ENCODE data around the gene ACVRL1.

Gene ACVRL1

DNA sequence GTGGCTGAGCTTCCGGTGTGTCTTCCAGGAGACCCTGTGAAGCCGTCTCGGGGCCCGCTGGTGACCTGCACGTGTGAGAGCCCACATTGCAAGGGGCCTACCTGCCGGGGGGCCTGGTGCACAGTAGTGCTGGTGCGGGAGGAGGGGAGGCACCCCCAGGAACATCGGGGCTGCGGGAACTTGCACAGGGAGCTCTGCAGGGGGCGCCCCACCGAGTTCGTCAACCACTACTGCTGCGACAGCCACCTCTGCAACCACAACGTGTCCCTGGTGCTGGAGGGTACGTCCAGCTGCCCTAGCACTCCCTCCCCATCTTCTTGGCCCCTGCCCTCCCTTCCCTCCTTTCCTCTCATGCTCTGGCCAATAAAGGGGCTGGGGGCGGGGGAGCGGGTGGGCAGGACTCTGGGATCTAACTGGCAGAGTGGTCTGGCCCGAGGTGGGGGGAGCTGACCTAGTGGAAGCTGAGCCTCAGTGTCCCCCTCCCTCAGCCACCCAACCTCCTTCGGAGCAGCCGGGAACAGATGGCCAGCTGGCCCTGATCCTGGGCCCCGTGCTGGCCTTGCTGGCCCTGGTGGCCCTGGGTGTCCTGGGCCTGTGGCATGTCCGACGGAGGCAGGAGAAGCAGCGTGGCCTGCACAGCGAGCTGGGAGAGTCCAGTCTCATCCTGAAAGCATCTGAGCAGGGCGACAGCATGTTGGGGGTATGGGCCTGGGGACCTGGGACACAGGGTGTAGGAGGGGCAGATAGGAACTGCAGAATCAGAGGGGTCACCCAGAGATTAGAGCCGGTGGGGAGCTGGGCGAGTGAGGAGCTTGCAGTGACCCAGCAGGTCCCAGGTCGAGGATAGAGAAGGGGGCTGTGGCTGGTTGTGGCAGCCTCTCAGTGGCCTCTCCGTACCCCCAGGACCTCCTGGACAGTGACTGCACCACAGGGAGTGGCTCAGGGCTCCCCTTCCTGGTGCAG is 6.0 kb downstream of the ACVRL1 start:
- Histone ChIP-seq H3K36me3 (ENCODE audit: control insufficient read depth, insufficient read depth, low read length) (no peaks in the 10 kb centered on the region), H3K27me3 (replicated peaks; ENCODE audit: control insufficient read depth, insufficient read depth, low read length) (no peaks in the 10 kb centered on the region; the same call in 1 of the 2 replicates), H3K4me3 (replicated peaks; ENCODE audit: low read depth, low read length) (no peak overlapping the region)
- no peak for DNase-seq (ENCODE audit: extremely low read depth, insufficient read length)
- TF ChIP-seq, protein P1, sequence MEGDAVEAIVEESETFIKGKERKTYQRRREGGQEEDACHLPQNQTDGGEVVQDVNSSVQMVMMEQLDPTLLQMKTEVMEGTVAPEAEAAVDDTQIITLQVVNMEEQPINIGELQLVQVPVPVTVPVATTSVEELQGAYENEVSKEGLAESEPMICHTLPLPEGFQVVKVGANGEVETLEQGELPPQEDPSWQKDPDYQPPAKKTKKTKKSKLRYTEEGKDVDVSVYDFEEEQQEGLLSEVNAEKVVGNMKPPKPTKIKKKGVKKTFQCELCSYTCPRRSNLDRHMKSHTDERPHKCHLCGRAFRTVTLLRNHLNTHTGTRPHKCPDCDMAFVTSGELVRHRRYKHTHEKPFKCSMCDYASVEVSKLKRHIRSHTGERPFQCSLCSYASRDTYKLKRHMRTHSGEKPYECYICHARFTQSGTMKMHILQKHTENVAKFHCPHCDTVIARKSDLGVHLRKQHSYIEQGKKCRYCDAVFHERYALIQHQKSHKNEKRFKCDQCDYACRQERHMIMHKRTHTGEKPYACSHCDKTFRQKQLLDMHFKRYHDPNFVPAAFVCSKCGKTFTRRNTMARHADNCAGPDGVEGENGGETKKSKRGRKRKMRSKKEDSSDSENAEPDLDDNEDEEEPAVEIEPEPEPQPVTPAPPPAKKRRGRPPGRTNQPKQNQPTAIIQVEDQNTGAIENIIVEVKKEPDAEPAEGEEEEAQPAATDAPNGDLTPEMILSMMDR (IDR thresholded peaks at IDR 0.05; ENCODE audit: insufficient read depth, low read length, poor library complexity, severe bottlenecking), result no peak

- Histone ChIP-seq H3K27me3 (replicated peaks; ENCODE audit: control insufficient read depth, insufficient read depth, low read length) (no peaks in the 10 kb centered on the region; the same call in 1 of the 2 replicates), H3K36me3 (ENCODE audit: control insufficient read depth, insufficient read depth, low read length) (no peaks in the 10 kb centered on the region), H3K4me3 (replicated peaks; ENCODE audit: low read depth, low read length) (no peak overlapping the region)
- TF ChIP-seq, protein P1 (IDR thresholded peaks at IDR 0.05; ENCODE audit: insufficient read depth, low read length, poor library complexity, severe bottlenecking), result no peak
- DNase-seq (ENCODE audit: extremely low read depth, insufficient read length), result no peak
Measured at GRCh38 chr12:51914034-51914923, 7.0 kb downstream of the ACVRL1 start.

GRCh38 chr12:51915003-51915625 is 7.8 kb downstream of the ACVRL1 start:
- no peaks in the 10 kb centered on the region; the same call in 1 of the 2 replicates for H3K27me3 ChIP-seq (replicated peaks; ENCODE audit: control insufficient read depth, insufficient read depth, low read length)
- no peaks in the 10 kb centered on the region for H3K36me3 ChIP-seq (ENCODE audit: control insufficient read depth, insufficient read depth, low read length)
- H3K4me3 ChIP-seq (replicated peaks; ENCODE audit: low read depth, low read length), result no peak overlapping the region
- TF ChIP-seq, protein P1 (IDR thresholded peaks at IDR 0.05; ENCODE audit: insufficient read depth, low read length, poor library complexity, severe bottlenecking), result no peak
- no peak for DNase-seq (ENCODE audit: extremely low read depth, insufficient read length)

DNA sequence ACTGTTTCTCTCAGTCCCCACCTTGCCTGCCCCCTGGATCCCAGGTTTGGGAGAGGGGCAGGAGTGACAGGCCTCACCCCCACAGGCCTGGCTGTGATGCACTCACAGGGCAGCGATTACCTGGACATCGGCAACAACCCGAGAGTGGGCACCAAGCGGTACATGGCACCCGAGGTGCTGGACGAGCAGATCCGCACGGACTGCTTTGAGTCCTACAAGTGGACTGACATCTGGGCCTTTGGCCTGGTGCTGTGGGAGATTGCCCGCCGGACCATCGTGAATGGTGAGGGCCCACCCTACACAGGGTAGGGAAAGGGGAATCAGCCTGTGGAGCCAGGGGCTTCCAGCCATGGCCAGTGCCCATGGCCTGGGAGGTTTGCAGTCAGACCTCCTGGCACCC is 8.6 kb downstream of the ACVRL1 start:
- no peak for DNase-seq (ENCODE audit: extremely low read depth, insufficient read length)
- H3K36me3 ChIP-seq (ENCODE audit: control insufficient read depth, insufficient read depth, low read length), result no peaks in the 10 kb centered on the region
- TF ChIP-seq, protein P1 (IDR thresholded peaks at IDR 0.05; ENCODE audit: insufficient read depth, low read length, poor library complexity, severe bottlenecking), result no peak
- H3K27me3 ChIP-seq (replicated peaks; ENCODE audit: control insufficient read depth, insufficient read depth, low read length), result no peaks in the 10 kb centered on the region
- H3K4me3 ChIP-seq (replicated peaks; ENCODE audit: low read depth, low read length), result no peak overlapping the region

DNA sequence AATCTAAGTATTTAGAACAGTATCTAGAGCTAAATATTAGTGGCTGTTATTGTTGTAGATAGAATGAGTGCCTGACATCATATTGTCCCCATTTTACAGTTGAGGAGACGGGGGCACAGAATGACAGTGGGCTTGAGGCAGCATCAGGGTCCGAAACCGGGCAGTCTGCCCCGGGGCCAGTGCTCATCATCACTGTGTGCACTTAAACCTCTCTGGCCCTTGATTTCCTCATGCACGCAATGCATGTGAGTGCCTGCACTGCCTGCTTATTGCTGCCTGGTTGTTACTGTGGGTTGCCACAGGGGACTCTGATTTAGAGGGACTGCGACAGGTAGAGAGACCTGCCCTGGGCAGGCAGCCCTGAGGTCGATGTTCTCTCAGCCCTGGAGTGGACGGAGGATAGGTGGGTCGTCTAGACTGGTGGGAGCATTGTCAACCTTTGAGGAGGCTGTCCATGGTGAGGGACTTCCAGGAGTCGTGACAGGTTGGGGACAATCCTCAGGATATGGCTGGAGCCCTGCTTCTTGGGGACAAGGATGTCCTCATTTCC is 9.8 kb downstream of the ACVRL1 start:
- DNase-seq (ENCODE audit: extremely low read depth, insufficient read length), result no peak
- TF ChIP-seq, protein P1 (IDR thresholded peaks at IDR 0.05; ENCODE audit: insufficient read depth, low read length, poor library complexity, severe bottlenecking), result no peak
- H3K4me3 ChIP-seq (replicated peaks; ENCODE audit: low read depth, low read length), result no peak overlapping the region
- H3K27me3 ChIP-seq (replicated peaks; ENCODE audit: control insufficient read depth, insufficient read depth, low read length), result no peaks in the 10 kb centered on the region
- no peaks in the 10 kb centered on the region for H3K36me3 ChIP-seq (ENCODE audit: control insufficient read depth, insufficient read depth, low read length)

Measured in GM06990 (cell line).